HL-60 (cell line): Measurements from ENCODE around the gene GPR173.

Source experiments
- POLR2AphosphoS5 ChIP-seq: IDR thresholded peaks from 2 replicates; pipeline ENCODE4 v1.6.1; 2012; ENCODE audit warnings: low read depth
- TF ChIP-seq, protein P1 (sequence below): IDR thresholded peaks from one replicate; pipeline ENCODE4 v1.5.1; 2011; ENCODE audit warnings: low read length, control low read depth, inconsistent platforms; ENCODE audit not compliant: insufficient read depth

DNA sequence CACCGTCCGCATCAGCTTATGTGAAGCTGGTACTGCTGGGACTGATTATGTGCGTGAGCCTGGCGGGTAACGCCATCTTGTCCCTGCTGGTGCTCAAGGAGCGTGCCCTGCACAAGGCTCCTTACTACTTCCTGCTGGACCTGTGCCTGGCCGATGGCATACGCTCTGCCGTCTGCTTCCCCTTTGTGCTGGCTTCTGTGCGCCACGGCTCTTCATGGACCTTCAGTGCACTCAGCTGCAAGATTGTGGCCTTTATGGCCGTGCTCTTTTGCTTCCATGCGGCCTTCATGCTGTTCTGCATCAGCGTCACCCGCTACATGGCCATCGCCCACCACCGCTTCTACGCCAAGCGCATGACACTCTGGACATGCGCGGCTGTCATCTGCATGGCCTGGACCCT is 28.1 kb downstream of the GPR173 start:
- TF ChIP-seq, protein P1, sequence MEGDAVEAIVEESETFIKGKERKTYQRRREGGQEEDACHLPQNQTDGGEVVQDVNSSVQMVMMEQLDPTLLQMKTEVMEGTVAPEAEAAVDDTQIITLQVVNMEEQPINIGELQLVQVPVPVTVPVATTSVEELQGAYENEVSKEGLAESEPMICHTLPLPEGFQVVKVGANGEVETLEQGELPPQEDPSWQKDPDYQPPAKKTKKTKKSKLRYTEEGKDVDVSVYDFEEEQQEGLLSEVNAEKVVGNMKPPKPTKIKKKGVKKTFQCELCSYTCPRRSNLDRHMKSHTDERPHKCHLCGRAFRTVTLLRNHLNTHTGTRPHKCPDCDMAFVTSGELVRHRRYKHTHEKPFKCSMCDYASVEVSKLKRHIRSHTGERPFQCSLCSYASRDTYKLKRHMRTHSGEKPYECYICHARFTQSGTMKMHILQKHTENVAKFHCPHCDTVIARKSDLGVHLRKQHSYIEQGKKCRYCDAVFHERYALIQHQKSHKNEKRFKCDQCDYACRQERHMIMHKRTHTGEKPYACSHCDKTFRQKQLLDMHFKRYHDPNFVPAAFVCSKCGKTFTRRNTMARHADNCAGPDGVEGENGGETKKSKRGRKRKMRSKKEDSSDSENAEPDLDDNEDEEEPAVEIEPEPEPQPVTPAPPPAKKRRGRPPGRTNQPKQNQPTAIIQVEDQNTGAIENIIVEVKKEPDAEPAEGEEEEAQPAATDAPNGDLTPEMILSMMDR = no peak
- no peak for TF ChIP-seq POLR2AphosphoS5
